Inflammatory macrophage treated with lipopolysaccharide for 4 hours (primary cell): Measurements from ENCODE around the gene TSPAN9.

Experiments used
- DNase-seq: peaks from one replicate; pipeline ENCODE4 v3.0.0-alpha.2; 2020

The TSPAN9 gene

GRCh38 chr12:3308063-3308462, 230.9 kb downstream of the TSPAN9 start:
- DNase-seq = no peak

DNA sequence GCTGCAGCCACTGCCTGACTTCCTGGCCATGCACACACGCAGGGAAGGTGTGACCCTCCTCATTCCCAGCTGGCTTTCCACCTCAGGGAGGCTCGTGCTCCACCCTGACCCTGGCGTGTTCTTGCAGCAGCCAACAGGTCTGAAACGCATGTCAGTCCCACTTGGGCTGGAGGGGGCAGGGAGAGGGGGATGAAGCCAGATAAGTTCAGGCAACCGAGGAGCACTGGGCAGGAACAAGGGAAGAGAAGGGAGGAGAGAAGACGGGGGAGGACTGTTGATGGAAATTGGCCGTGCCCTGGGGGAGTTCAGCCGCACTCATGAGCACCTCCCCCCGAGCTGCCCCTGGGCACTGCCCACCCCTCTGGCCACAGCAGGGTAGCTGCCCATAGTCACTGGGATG, 231.4 kb downstream of the TSPAN9 start:
- DNase-seq = no peak

DNA sequence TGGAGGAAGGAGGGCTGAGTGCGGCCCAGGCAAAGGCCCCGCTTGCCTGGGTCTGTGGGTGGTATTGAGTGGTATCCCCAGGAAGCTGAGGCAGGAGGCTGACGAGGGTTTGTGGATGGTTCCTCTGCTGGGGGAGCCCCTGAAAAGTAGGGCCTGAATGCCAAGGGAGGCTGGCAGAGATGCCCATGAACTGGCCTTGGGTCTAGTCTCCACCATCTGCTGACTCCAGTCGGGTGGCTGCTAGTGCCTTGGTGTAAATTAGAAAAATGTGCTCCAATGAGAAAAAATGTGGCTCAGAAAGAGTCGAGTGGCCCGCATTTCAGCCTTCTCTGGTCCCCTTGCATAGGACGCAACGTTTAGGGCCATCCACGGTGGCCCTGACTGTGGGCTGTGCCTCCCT, 232.6 kb downstream of the TSPAN9 start:
- no peak for DNase-seq

DNA sequence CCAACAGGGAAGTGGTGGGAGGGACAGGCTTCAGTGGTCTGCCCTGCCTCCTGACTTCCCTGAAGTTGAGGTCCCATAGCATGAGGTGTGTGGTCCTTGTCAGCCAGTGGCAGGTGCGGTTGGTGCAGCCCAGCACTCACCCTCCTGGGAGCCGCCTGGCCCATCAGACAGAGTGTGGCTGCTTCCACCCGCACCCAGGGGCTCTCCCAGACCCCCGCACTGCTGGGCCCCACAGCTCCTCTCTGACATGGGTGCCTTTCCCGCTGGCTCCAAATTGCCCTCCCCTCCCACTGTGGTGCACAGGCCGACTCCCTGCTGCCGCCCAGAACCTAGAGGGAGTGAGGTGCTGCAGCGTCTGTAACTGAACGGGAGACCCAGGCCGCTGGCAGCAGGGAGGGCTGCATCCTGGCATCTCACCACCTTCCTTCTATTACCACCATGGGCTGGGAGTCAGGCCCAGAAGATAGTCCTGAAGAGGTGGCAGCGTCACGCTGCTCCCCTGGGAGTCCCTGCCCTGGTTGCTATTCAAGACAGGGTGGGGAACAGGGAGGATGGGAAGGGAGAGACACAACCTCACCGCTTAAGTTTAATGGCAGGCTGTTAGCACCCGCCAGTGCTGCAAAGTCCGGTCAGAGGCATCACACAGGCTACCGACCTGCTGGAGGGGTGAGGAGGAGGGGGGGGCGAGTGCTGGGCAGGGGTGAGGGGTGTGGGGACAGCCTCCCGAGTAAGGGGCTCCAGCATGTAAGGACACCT, 233.3 kb downstream of the TSPAN9 start:
- DNase-seq = no peak

- no peak for DNase-seq
Measured at GRCh38 chr12:3311027-3311402, 233.8 kb downstream of the TSPAN9 start.

DNA sequence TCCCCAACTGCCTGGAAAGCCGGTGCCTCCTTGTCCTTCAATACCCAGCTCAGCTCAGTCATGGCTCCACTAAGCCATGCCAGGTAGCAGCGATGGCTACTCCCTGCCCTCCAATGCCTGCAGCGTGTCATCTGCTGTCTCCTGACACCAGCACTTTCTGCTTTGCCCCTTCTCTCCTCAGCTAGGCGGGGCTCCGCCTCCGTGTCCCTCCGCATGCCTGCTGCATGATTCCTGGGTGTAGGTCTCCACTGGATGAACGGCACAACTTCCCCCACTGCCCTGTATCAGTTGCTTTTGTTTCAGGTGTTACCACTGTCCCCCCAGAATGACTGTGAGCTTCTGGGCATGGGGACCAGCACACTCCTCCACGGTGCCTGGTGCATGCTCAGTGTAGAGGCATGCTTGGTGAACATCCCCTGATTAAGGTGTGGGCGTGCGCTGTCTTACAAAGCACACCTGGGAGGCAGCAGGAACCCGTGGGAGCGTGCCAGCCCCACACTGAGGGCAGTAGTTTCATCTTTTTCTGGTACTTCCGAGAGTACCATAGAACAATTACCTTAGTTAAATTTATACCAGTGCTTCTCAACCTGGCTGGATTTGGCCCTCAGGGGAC, 234.4 kb downstream of the TSPAN9 start:
- DNase-seq = no peak

DNA sequence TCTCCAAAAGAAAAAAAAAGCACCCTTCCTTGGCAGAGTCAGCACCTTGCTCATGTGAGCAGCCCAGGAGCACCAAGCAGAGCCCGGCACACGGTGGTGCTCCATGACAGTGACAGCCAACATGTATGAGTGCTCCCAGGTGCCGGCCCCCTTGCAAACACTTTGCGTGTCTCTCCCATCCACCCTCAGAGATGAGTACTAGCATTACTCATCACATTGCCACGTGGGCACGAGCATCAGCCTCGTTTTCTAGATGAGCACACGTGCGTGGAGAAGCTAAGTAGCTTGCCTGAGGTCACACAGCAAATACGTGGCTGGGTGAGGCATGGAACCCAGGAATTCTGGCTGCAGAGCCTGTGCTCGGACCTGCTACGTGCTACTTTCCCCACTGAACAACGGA, 235.9 kb downstream of the TSPAN9 start:
- no peak for DNase-seq

DNA sequence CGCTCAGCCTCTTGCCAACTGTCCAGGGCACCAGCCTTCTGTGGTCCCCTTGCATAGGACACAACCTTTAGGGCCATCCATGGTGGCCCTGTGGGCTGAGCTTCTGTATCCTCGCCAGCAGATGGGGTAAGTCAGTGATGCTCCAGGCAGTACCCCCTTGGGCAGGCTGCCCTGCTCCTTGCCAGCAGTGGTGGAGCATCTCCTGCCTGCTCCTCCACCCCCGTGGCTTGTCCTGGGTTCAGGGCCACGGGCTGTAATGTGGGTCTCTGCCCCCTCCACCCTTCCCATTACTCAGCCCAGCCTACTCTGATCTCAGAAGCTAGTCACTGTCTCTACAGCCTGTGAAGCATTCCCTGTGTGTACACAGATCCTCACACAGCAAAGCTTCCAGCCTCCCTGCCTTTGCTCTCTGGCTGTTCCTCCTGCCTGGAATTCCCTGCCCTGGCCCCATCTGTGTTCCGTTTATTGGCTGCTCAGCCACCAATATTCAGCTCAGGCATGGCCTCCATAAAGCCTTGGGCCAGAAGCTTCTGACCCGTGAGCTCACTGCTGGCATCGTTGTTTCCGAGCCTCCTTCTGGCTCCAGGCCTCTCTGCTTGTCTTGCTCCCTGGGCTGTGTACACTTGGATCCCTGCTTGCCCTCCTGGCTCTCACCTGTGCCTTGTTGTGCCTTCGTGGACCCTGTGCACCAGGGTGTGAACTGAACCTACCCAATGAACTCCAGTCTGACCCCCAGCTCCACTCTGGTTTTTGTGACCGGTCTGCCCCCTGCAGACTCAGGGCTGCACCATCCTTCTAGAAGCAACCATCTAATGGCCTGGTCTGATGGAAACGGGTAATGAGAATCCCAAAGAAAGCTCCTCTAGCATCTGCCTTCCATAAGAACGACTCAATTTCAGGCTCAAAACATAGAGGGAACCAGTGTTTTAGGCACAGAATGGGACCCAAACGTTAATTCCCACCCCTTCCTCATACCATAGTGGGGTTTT, 236.8 kb downstream of the TSPAN9 start:
- peak; percentile 22 for DNase-seq

DNA sequence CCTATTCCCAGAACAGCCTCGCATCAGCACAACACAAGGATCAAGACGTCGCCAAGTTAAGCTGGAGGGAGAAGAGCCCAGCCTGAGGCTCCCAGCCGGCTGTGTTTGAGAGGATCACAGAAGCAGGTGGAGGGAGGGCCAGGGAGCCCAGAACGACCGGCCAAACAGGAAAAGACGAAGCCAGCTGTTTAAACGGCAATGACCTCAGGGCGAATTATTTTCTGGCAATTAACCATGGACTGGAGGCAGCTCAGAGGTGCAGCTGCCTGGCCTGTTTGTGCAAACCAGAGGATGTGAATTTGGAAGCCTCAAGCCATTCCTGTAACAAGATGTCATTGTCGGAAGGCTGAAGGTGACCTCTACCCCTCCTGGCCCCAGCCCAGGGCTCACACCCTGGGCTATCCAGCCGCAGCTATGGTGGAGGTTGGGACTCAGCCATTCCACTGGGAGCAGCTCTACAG, 238.1 kb downstream of the TSPAN9 start:
- no peak for DNase-seq

GRCh38 chr12:3316776-3317480, 239.7 kb downstream of the TSPAN9 start:
- DNase-seq = no peak

DNA sequence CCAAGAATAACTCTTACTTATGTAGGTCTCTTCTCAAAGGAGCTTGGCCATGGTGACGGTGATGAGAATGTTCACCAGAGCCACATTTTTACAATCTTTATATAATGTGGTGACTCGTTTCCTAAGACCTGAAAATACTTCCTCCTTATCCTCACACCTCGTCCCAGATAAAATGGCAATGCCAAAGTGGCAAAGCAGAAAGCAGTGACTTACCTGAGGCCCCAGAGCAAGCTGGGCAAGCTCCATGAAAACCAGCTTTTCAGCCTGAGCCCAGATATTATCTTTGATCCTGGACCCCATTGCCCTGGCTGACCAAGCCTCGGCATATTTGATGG, 240.3 kb downstream of the TSPAN9 start:
- DNase-seq = no peak

GRCh38 chr12:3317841-3318501, 240.8 kb downstream of the TSPAN9 start:
- no peak for DNase-seq

- DNase-seq = no peak
Measured at GRCh38 chr12:3319723-3320492, 242.7 kb downstream of the TSPAN9 start.

DNA sequence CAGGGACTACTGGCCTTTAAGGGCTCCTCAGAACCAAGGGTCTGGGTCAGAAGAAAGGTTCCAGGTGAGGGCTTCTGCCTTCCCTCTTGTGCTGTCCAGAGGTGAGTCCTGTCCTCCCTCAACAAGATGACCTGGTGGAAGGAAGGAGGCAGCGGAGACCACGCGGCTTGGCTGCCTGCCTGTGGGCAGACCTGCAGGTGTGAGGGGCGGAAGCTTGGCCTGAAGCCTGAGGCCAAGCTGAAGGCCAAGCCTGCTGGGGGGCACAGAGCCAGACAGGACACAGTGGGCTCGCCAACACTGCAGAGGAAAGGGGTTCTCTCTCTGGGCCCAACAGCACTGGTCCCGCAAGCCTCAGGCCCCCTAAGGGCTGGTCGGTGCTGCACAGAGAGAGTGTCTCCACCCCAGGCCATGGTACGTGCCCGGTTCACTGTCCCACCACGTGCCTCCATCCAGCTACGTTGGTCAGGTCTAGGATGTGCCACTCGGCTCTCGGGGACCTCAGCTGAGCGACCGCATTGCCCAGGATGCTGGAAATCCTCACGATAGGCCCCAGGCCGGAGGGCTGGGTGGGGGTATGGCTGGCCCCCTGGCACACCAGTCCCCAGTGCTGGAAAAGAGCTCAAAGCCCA, 243.8 kb downstream of the TSPAN9 start:
- DNase-seq = no peak

GRCh38 chr12:3321881-3322280, 244.7 kb downstream of the TSPAN9 start:
- DNase-seq = no peak

DNA sequence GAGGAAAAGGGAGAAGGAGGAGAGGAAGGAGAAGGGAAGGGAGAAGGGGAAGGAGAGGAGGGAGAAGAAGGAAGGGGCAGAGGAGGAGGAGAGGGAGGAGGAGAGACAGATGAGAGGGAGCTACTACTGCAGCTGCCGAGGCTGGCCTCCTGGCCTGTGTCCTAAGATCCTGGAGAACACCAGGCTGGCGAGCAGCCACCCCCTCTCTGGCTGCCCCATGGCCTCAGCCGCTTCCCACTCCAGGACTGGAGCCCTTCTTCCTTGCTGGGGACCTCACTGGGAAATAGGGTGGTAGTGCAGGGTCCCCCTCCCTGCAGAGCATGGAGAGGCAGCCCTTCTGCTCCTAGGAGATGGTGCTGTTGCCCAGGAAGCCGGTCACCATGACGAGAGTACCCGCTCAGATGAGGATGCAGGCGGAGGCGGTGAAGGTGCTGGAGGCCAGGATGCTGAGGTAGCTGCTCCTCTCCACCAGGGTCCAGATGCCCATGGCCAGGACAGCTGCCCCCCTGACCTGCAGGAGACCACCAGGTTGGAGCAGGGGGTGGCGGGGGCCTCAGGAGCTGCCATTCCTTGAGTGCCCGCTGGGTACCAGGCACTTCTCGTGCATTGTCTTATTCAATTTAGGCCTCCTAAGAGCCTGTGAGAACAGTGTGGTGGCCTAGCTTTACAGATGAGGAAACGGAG, 246.0 kb downstream of the TSPAN9 start:
- no peak for DNase-seq

- no peak for DNase-seq
Measured at GRCh38 chr12:3325736-3326135, 248.6 kb downstream of the TSPAN9 start.

DNA sequence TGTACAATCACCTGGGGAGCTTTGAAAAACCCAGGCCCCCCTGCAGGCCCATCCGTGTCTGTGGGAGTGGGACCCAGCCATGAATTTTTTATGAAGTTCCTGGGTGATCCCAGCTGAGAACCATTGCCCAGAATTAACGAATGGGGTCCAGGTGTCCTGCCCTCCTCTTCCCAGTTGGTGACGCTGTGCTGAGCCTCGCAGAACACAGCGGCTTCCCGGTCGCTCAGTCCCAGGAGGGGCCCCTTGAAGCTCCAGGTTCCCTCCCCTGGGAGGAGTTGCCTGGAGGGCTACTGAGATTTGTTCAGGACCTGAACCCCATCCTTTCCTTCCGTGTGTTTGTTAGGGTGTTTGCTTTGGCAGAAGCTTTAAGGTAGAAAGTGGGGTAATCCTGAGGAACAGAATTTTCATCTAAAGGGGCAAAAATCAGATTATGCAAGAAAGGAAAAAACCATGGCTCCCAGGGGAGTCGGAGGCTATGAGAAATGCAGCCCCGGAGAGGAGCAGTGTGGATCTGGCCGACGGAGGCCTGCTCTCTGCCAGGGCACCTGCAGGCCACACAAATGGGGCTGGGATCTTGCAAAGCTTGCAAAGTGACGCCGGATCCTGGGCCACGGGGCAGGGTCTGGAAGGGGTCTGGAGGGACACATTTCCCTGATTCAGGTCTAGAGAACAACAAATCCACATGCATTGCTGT, 249.1 kb downstream of the TSPAN9 start:
- no peak for DNase-seq

DNA sequence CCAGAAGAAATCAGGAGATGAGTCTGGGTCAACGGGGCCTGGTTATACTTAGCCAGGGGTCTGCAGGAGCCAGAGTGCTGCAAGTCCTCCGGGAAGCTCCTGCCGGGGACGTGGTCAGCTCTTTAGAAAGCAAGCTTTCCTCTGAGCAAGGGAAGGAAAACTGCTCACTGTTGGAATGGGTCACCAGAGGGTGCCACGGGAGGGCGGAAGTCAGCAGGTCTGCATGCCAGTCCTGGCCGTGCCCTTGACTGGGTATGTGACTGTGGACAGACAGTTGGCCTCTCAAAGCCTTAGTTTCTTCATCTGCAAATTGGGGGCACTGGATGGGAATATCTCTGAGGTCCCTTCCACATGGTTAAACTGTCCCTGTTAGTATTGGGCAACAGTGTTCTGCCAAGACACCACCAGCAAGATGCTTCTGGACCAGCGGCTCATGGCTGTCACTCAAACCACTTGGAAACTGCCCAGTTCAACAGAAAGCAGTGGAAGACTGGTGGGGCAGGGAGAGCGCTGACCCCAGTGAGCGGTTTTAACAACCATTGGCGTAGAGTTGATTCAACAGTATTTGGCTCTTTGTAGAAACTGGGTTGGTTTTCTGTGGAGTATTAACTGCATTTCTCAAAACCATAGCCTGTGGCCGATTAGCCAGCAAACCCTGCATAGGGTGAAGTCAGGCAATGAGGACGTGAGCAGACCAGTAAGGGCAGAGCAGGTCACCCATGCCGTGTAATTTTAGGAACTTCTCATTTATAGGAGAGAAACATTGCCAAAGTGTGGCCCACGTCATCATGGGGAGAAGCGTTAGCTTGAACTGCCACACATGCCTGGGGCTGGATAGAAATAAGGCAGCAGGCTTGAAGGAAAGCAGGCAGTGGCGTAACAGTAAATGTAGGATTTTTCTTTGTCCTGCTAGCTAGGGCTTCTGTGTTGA, 249.9 kb downstream of the TSPAN9 start:
- DNase-seq = peak; percentile 28
